ENCODE measurements around the gene NRXN3.

DNA sequence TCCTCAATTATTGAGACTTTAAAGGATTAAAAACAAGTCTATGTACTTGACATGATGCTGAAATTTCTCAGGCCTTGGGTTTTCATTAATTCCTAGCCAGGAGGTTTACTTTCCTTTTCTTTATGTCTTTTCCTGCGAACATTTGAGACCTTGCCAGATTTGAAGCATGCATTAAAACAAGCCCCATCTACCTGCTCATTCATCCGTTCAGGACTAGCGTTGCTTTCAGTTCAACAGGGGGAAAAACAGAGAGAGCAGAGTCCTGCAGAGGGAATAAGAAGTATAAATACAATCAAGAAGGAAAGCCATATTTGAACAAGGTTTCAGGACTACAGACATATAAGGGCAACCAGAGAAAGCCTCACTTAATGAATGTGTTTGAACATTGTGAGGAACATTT, 1498.8 kb downstream of the NRXN3 start:
- TF ChIP-seq POLR2A (IDR thresholded peaks at IDR 0.05) = no peak
- no peak for TF ChIP-seq CTCF (IDR thresholded peaks at IDR 0.05)
- no peak for TF ChIP-seq POLR2AphosphoS5 (IDR thresholded peaks at IDR 0.05)
